DOHH2 (cell line): ENCODE results near the gene TTC39B.

Source experiments
- CTCF ChIP-seq: fragments of 200-600 bp; sonication (generic); IDR thresholded peaks from one replicate; pipeline ENCODE4 v1.5.1; 2014; ENCODE audit warnings: antibody characterized with exemption, mild to moderate bottlenecking, low read depth, low read length; ENCODE audit not compliant: poor library complexity, severe bottlenecking
- EZH2phosphoT487 ChIP-seq: fragments of 200-600 bp; sonication (generic); IDR thresholded peaks from 2 replicates; pipeline ENCODE4 v1.6.1; 2017; ENCODE audit warnings: borderline replicate concordance, mild to moderate bottlenecking, antibody characterized with exemption, low read length, moderate library complexity, mixed read lengths

- no peak for TF ChIP-seq CTCF
- no peak for TF ChIP-seq EZH2phosphoT487
Observed at GRCh38 chr9:15153961-15154360, 153.1 kb downstream of the TTC39B start.
